H1 (cell line): ENCODE data around the gene RBM10. TPM values are rescaled to one million over a fixed set of nuclear protein-coding genes. Genes with fewer than 3 reads are reported as not detected.

ENCODE experiments used
- CTCF ChIA-PET: fragments of 300-600 bp; sonication (Branson Sonifier 250); formaldehyde crosslinking; loops from one replicate; lab custom pipeline; 2021; ENCODE audit not compliant: partially characterized antibody; lab: Charles Lee
- POLR2A ChIA-PET: fragments of 300-600 bp; sonication (Branson Sonifier 250); formaldehyde crosslinking; loops from one replicate; lab custom pipeline; 2021; ENCODE audit warnings: inconsistent platforms; ENCODE audit not compliant: partially characterized antibody; lab: Charles Lee
- DNase-seq, 2 experiments: peaks; one replicate each; pipeline versions ENCODE4 v3.0.0 to v3.0.0-alpha.2; 2010 to 2022; ENCODE audit warnings: low spot score in 2 of 2, low read depth in 1 of 2, mixed read lengths in 1 of 2
- FAIRE-seq: peaks from 2 replicates; lab custom pipeline; 2011; peaks lifted over from hg19 to GRCh38; lab: Jason Lieb, UNC
- H2AFZ ChIP-seq: 2 replicates; pipeline ENCODE4 v1.8.1; 2012; ENCODE audit warnings: low read length, inconsistent platforms
- H2AK5ac ChIP-seq: 2 replicates; pipeline ENCODE4 v1.6.1; 2013; ENCODE audit warnings: low read depth, low read length
- H2BK120ac ChIP-seq: replicated peaks from 2 replicates; pipeline ENCODE3; 2013; ENCODE audit warnings: low read depth, low read length, inconsistent platforms
- H2BK12ac ChIP-seq: 2 replicates; pipeline ENCODE4 v1.6.1; 2013; ENCODE audit warnings: low read depth, low read length
- H2BK15ac ChIP-seq: 2 replicates; pipeline ENCODE4 v1.6.1; 2013; ENCODE audit warnings: low read length
- H2BK20ac ChIP-seq: 2 replicates; pipeline ENCODE4 v1.6.1; 2013; ENCODE audit warnings: low read length
- H2BK5ac ChIP-seq: 2 replicates; pipeline ENCODE4 v1.6.1; 2013; ENCODE audit warnings: low read depth, low read length
- H3K14ac ChIP-seq: 2 replicates; pipeline ENCODE4 v1.6.1; 2013; ENCODE audit warnings: inconsistent platforms; ENCODE audit not compliant: insufficient read length
- H3K18ac ChIP-seq: 2 replicates; pipeline ENCODE4 v1.6.1; 2013; ENCODE audit warnings: low read length; ENCODE audit errors: extremely low read depth
- H3K23ac ChIP-seq: 2 replicates; pipeline ENCODE4 v1.6.1; 2013; ENCODE audit warnings: inconsistent platforms; ENCODE audit not compliant: insufficient read length
- H3K23me2 ChIP-seq: 2 replicates; pipeline ENCODE4 v1.6.1; 2013; ENCODE audit warnings: low read depth, low read length
- H3K27ac ChIP-seq: 2 replicates; pipeline ENCODE4 v1.6.1; 2011; ENCODE audit warnings: low read depth, low read length, inconsistent platforms
- H3K27me3 ChIP-seq, 4 experiments: replicated peaks in 1 of 4; 1 replicate in 1 of 4; 2 replicates in 3 of 4; pipeline versions ENCODE4 v1.6.1 to v1.8.1; 2011 to 2013; ENCODE audit warnings: low read length in 3 of 4, mild to moderate bottlenecking in 3 of 4, inconsistent platforms in 2 of 4, mixed read lengths in 2 of 4, moderate library complexity in 1 of 4; ENCODE audit not compliant: control insufficient read depth in 3 of 4, insufficient read depth in 3 of 4; ENCODE audit errors: extremely low read depth in 1 of 4
- H3K36me3 ChIP-seq, 4 experiments: 2 replicates each; pipeline versions ENCODE4 v1.6.1 to v1.8.1; 2011 to 2013; ENCODE audit warnings: mild to moderate bottlenecking in 4 of 4, low read length in 3 of 4, moderate library complexity in 2 of 4, control low read depth in 1 of 4, inconsistent platforms in 1 of 4; ENCODE audit not compliant: insufficient read depth in 4 of 4, control insufficient read depth in 2 of 4
- H3K4ac ChIP-seq: replicated peaks from 2 replicates; pipeline ENCODE3; 2013; ENCODE audit warnings: low read length, low read depth, mixed read lengths, inconsistent platforms; ENCODE audit not compliant: insufficient read length
- H3K4me1 ChIP-seq, 4 experiments: replicated peaks in 1 of 4; 1 replicate in 1 of 4; 2 replicates in 3 of 4; pipeline versions ENCODE4 v1.6.1 to v1.8.1; 2011 to 2013; ENCODE audit warnings: low read length in 3 of 4, inconsistent platforms in 2 of 4, mixed read lengths in 1 of 4; ENCODE audit not compliant: insufficient read depth in 4 of 4, control insufficient read depth in 3 of 4
- H3K4me2 ChIP-seq, 2 experiments: 2 replicates each; pipeline versions ENCODE4 v1.6.1 to v1.8.1; 2011 to 2013; ENCODE audit warnings: low read depth in 2 of 2, low read length in 2 of 2, control low read depth in 1 of 2, inconsistent platforms in 1 of 2, mild to moderate bottlenecking in 1 of 2; ENCODE audit not compliant: insufficient read depth in 1 of 2
- H3K4me3 ChIP-seq, 4 experiments: fragments of 200-600, 300-600 bp in 1 of 4; sonication (generic), shearing (Covaris generic), sonication (Bioruptor Twin) in 1 of 4; 2 replicates each; pipeline versions ENCODE4 v1.5.1 to v1.8.1; 2011 to 2016; ENCODE audit warnings: low read length in 4 of 4, low read depth in 3 of 4, control low read depth in 2 of 4, inconsistent platforms in 2 of 4, mild to moderate bottlenecking in 2 of 4, mixed read lengths in 1 of 4, moderate library complexity in 1 of 4; ENCODE audit not compliant: insufficient read depth in 2 of 4; ENCODE audit errors: extremely low read depth in 1 of 4
- H3K56ac ChIP-seq: replicated peaks from 2 replicates; pipeline ENCODE3; 2013; ENCODE audit warnings: low read depth, mild to moderate bottlenecking, mixed read lengths, low read length, inconsistent platforms; ENCODE audit not compliant: insufficient read length
- H3K79me1 ChIP-seq: 2 replicates; pipeline ENCODE4 v1.6.1; 2013; ENCODE audit warnings: low read depth, low read length, control low read depth
- H3K79me2 ChIP-seq, 2 experiments: 2 replicates each; pipeline versions ENCODE4 v1.6.1 to v1.8.1; 2012 to 2013; ENCODE audit warnings: low read length in 2 of 2, mild to moderate bottlenecking in 2 of 2, inconsistent platforms in 1 of 2; ENCODE audit not compliant: insufficient read depth in 2 of 2, control insufficient read depth in 1 of 2
- H3K9ac ChIP-seq, 4 experiments: replicated peaks in 1 of 4; 1 replicate in 1 of 4; 2 replicates in 3 of 4; pipeline versions ENCODE4 v1.6.1 to v1.8.1; 2011 to 2013; ENCODE audit warnings: low read depth in 3 of 4, low read length in 3 of 4, control low read depth in 2 of 4, mild to moderate bottlenecking in 2 of 4, moderate library complexity in 2 of 4, inconsistent platforms in 1 of 4; ENCODE audit errors: extremely low read depth in 1 of 4
- H3K9me3 ChIP-seq, 2 experiments: 2 replicates each; pipeline versions ENCODE4 v1.6.1 to v1.8.1; 2012 to 2013; ENCODE audit warnings: mild to moderate bottlenecking in 2 of 2, moderate library complexity in 2 of 2, control low read depth in 1 of 2, inconsistent platforms in 1 of 2, low read depth in 1 of 2, low read length in 1 of 2, mixed read lengths in 1 of 2; ENCODE audit not compliant: insufficient read depth in 2 of 2
- H4K20me1 ChIP-seq, 2 experiments: replicated peaks in 1 of 2; 2 replicates each; pipeline versions ENCODE3 to v1.8.1; 2011 to 2013; ENCODE audit warnings: inconsistent platforms in 2 of 2, low read length in 2 of 2, mild to moderate bottlenecking in 1 of 2; ENCODE audit not compliant: insufficient read depth in 2 of 2, control insufficient read depth in 1 of 2
- H4K5ac ChIP-seq: 2 replicates; pipeline ENCODE4 v1.6.1; 2013; ENCODE audit warnings: low read length, low read depth, mixed read lengths, inconsistent platforms; ENCODE audit not compliant: insufficient read length
- H4K8ac ChIP-seq: 2 replicates; pipeline ENCODE4 v1.8.0; 2013; ENCODE audit warnings: mild to moderate bottlenecking, moderate library complexity, low read length, inconsistent platforms; ENCODE audit not compliant: insufficient read depth; ENCODE audit errors: extremely low read depth
- H4K91ac ChIP-seq: replicated peaks from 2 replicates; pipeline ENCODE3; 2013; ENCODE audit warnings: low read length, mixed read lengths, inconsistent platforms; ENCODE audit not compliant: insufficient read length
- ASH2L ChIP-seq: fragments of 200-600, 300-600 bp; sonication (generic); IDR thresholded peaks from one replicate; pipeline ENCODE4 v1.7.1; 2017; ENCODE audit warnings: low read length
- CEBPB ChIP-seq: IDR thresholded peaks from 2 replicates; pipeline ENCODE4 v1.6.1; 2012; ENCODE audit warnings: low read depth, low read length
- HDAC2 ChIP-seq, 2 experiments: fragments of 300-600 bp in 1 of 2; sonication (generic) in 1 of 2; IDR thresholded peaks; 2 replicates each; pipeline ENCODE4 v1.6.1; 2011 to 2012; ENCODE audit warnings: low read depth in 2 of 2, low read length in 2 of 2, mild to moderate bottlenecking in 2 of 2, moderate library complexity in 2 of 2, borderline replicate concordance in 1 of 2, inconsistent platforms in 1 of 2
- KDM4A ChIP-seq: IDR thresholded peaks from one replicate; pipeline ENCODE4 v1.7.1; 2012; ENCODE audit warnings: low read depth, mild to moderate bottlenecking, moderate library complexity, low read length, inconsistent platforms; ENCODE audit not compliant: severe bottlenecking
- SP2 ChIP-seq: IDR thresholded peaks from 2 replicates; pipeline ENCODE4 v1.6.1; 2012; ENCODE audit warnings: mild to moderate bottlenecking, low read length, inconsistent platforms
- TCF12 ChIP-seq: IDR thresholded peaks from 2 replicates; pipeline ENCODE4 v1.6.1; 2011; ENCODE audit warnings: low read depth, mild to moderate bottlenecking, low read length
- TEAD4 ChIP-seq: IDR thresholded peaks from 2 replicates; pipeline ENCODE4 v1.6.1; 2012; ENCODE audit warnings: low read depth, low read length, inconsistent platforms, mixed read lengths
- WGBS, 2 experiments: shearing (Covaris generic) in 1 of 2; methylation state at CpG; one replicate each; pipeline versions ENCODE4 v1.1.6 to v1.1.7; 2013 to 2015; ENCODE audit warnings: low lambda C conversion rate in 2 of 2, mixed read lengths in 2 of 2, inconsistent platforms in 1 of 2, low coverage in 1 of 2, missing lambda C conversion rate in 1 of 2; ENCODE audit not compliant: insufficient replicate concordance in 2 of 2, insufficient coverage in 1 of 2, insufficient read length in 1 of 2; ENCODE audit errors: extremely low coverage in 1 of 2, missing lambda C conversion rate in 1 of 2; 5-methylcytosine and 5-hydroxymethylcytosine counted together
- polyA plus RNA-seq, 7 experiments: library from polyadenylated mRNA; depleted of rRNA in 3 of 7; stranded (reverse) in 5 of 7; unstranded in 2 of 7; fragments of >200 nt in 5 of 7; fragments of 200-250 nt in 2 of 7; gene quantifications; 1 replicate in 5 of 7; 2 replicates in 1 of 7; 4 replicates in 1 of 7; pipeline versions ENCODE4 v1.2.1 to v1.2.3, GENCODE V29; 2011 to 2013; ENCODE audit warnings: missing spikeins in 2 of 7, mixed read lengths in 2 of 7
- total RNA-seq: library from RNA; stranded (reverse); fragmentation: NEBNext Ultra II Directional; extraction: Animal tissue kit (Norgen Biotek cat#: 25700); gene quantifications from 2 replicates; pipeline ENCODE4 v1.2.1, GENCODE V29; 2021

The RBM10 gene
- total and polyA plus RNA-seq, 2 of the 8 experiments (the other 6 are each of a cell fraction or from before 2014, with no cell fraction given), result 35.7 to 64.0 TPM

DNA sequence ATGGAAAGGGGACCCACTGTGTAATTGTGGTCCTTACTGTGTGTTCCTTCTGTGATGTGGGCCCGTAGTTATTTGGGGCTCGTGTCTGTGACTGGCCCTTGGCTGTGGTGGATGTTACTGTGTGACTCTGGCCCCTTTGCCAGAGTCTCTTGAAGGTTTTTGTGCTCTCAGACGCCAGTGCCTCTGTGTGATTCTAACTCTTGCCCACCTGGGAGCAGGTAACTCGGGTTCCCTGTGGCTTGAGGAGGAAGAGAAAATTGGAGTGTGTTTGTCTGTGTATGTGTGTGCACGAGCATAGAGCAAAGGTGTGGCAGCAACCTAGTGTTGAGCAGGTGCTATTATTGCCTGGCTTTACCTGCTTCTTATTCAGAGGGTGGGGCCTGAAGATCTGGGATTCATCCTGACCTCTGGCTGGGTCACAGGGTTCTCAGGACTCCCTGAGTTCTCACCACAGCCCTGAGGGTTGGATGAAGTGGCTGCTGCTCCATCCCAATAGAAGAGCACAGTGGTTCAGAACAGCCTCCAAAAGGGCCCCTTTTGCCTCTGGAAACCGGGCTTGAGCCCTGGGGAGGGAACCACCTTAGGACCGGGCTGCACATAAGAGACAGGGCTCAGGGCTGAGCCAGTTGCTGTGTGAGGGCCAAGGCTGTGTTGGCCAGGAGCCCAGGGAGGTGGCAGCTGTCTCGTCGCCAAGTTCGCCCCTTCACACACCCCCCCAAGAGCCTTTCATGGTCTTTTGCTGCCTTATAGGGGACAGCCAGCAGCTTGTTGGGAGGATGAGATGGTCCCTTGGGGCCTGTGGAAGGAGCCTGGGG lies 1.3 kb downstream of the RBM10 start:
- H2AFZ ChIP-seq, result no peak overlapping the region
- peaks cover 2% of the 10 kb centered on the region; the same call in 1 of the 2 replicates for H3K79me1 ChIP-seq
- H4K91ac ChIP-seq, result no peak overlapping the region
- no peak overlapping the region for H3K14ac ChIP-seq
- ChIA-PET POLR2A (no interaction called here), CTCF (no interaction called here)
- no peak overlapping the region for H3K23ac ChIP-seq
- H4K8ac ChIP-seq, result no peak overlapping the region
- no peaks in the 10 kb centered on the region for H3K9me3 ChIP-seq
- H3K4me2 ChIP-seq, result peak overlapping the region; percentile 78 to 92
- no peaks in the 10 kb centered on the region for H3K27me3 ChIP-seq
- no peak overlapping the region for H2BK20ac ChIP-seq
- H3K18ac ChIP-seq, result no peak overlapping the region
- H2AK5ac ChIP-seq, result no peak overlapping the region
- peak overlapping the region in 3 of 4 experiments; percentile 34 to 58 (median 44); a peak in 3 of 7 replicates for H3K9ac ChIP-seq
- H2BK120ac ChIP-seq, result no peak overlapping the region
- DNase-seq (no peak), FAIRE-seq (no peak)
- H2BK15ac ChIP-seq, result no peak overlapping the region
- no peak overlapping the region for H2BK12ac ChIP-seq
- H3K4ac ChIP-seq, result no peak overlapping the region
- H3K4me1 ChIP-seq, result peaks cover 0 to 6% (median 2%) of the 10 kb centered on the region in 4 experiments; a peak in 4 of 7 replicates
- no peak overlapping the region for H3K56ac ChIP-seq
- peaks cover 19 to 68% of the 10 kb centered on the region in 2 experiments for H3K79me2 ChIP-seq
- H3K36me3 ChIP-seq, result peaks cover 0 to 11% (median 6%) of the 10 kb centered on the region in 4 experiments; a peak in 4 of 8 replicates
- no peak overlapping the region for H2BK5ac ChIP-seq
- peaks cover 11 to 13% of the 10 kb centered on the region in 2 experiments for H4K20me1 ChIP-seq
- no peak overlapping the region for H4K5ac ChIP-seq
- WGBS, 2 experiments, result 24% methylated on average over 6 of the region's 10 CpGs; no CpG with 5 or more reads in 1 of the 2 experiments
- peak overlapping the region; percentile 74 to 97 (median 84) for H3K4me3 ChIP-seq
- peaks cover 9% of the 10 kb centered on the region; the same call in 1 of the 2 replicates for H3K23me2 ChIP-seq
- no peak overlapping the region; the same call in 1 of the 2 replicates for H3K27ac ChIP-seq
- no peak for TF ChIP-seq TCF12
- no peak for TF ChIP-seq KDM4A
- TF ChIP-seq TEAD4, result no peak
- TF ChIP-seq CEBPB, result no peak
- no peak for TF ChIP-seq ASH2L
- TF ChIP-seq HDAC2 (IDR thresholded peaks at IDR 0.05; ENCODE audit: borderline replicate concordance in 1 of 2, low read depth in 2 of 2, low read length in 2 of 2), result no peak
- TF ChIP-seq SP2, result no peak
